A673 (cell line): ENCODE results near the gene HBA2.
"Not testable (repeated sequence)": the region's sequence is repeated elsewhere in the genome, so short reads cannot be mapped to it uniquely, and the experiment has no call there.

ENCODE experiments used
- EZH2 ChIP-seq: fragments of 200-600 bp; sonication (generic); IDR thresholded peaks from 2 replicates; pipeline ENCODE4 v1.6.1; 2017; ENCODE audit warnings: borderline replicate concordance, low read depth, mild to moderate bottlenecking, mixed read lengths, antibody characterized with exemption, low read length; ENCODE audit not compliant: poor library complexity, severe bottlenecking
- TF ChIP-seq, protein P1 (sequence below): fragments of 300-800, 200-600 bp; sonication (generic); conservative IDR thresholded peaks from 2 replicates; pipeline ENCODE4 v1.5.1; 2017; ENCODE audit warnings: low read depth, mild to moderate bottlenecking, antibody characterized with exemption, low read length, moderate library complexity, mixed read lengths

DNA sequence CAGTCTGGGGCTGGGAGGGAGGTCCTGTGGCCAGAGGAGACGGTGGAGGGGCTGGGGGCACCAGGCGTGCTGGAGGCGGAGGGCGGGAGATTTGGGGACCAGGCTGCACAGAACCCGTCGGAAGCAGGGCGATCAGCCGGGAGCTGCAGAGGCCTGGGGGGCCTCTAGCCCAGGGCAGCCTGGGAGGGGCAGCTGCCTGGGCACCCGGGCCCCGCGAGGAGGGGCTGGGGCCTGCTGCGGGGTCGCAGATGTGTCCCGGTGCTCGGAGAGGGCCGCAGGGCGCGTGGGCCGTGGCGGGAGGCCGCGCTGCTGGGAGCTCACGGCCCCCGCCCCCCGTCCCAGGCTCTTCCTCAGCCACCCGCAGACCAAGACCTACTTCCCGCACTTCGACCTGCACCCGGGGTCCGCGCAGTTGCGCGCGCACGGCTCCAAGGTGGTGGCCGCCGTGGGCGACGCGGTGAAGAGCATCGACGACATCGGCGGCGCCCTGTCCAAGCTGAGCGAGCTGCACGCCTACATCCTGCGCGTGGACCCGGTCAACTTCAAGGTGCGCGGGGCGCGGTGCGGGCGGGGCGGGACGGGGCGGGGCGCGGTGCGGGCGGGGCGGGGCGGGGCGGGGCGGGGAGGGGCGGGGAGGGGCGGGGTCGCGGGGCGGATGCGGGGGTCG lies 19.0 kb upstream of the HBA2 start:
- TF ChIP-seq EZH2 = not testable (repeated sequence)
- TF ChIP-seq, protein P1, sequence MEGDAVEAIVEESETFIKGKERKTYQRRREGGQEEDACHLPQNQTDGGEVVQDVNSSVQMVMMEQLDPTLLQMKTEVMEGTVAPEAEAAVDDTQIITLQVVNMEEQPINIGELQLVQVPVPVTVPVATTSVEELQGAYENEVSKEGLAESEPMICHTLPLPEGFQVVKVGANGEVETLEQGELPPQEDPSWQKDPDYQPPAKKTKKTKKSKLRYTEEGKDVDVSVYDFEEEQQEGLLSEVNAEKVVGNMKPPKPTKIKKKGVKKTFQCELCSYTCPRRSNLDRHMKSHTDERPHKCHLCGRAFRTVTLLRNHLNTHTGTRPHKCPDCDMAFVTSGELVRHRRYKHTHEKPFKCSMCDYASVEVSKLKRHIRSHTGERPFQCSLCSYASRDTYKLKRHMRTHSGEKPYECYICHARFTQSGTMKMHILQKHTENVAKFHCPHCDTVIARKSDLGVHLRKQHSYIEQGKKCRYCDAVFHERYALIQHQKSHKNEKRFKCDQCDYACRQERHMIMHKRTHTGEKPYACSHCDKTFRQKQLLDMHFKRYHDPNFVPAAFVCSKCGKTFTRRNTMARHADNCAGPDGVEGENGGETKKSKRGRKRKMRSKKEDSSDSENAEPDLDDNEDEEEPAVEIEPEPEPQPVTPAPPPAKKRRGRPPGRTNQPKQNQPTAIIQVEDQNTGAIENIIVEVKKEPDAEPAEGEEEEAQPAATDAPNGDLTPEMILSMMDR = not testable (repeated sequence)
